SK-N-SH treated with all-trans-retinoic acid at 6 μM for 48 hours (cell line): ENCODE measurements around the gene ZNF300.

Source experiments
- ATAC-seq: fragments of 200-7000 bp; cut with Tn5 transposase; 3 replicates; pipeline ENCODE4 v1.9.1; 2020; ENCODE audit warnings: mild to moderate bottlenecking, moderate library complexity
- BACH2 ChIP-seq: fragments of 250-450 bp; sonication (Bioruptor Pico); IDR thresholded peaks from 2 replicates; pipeline ENCODE4 v1.9.0; 2021; ENCODE audit warnings: mild to moderate bottlenecking, borderline replicate concordance
- CSRNP3 ChIP-seq: fragments of 250-450 bp; sonication (Bioruptor Pico); IDR thresholded peaks from 2 replicates; pipeline ENCODE4 v1.5.1; 2021; ENCODE audit warnings: mild to moderate bottlenecking, moderate library complexity
- ESRRG ChIP-seq: fragments of 250-450 bp; sonication (Bioruptor Pico); IDR thresholded peaks from 2 replicates; pipeline ENCODE4 v1.6.1; 2021; ENCODE audit warnings: mild to moderate bottlenecking
- GLIS3 ChIP-seq: fragments of 250-450 bp; sonication (Bioruptor Pico); IDR thresholded peaks from 2 replicates; pipeline ENCODE4 v1.5.0; 2020; ENCODE audit warnings: mild to moderate bottlenecking, moderate library complexity
- ISL1 ChIP-seq: fragments of 250-450 bp; sonication (Bioruptor Pico); IDR thresholded peaks from 2 replicates; pipeline ENCODE4 v2.1.2; 2022; ENCODE audit warnings: mild to moderate bottlenecking, moderate library complexity
- OSR1 ChIP-seq: fragments of 250-450 bp; sonication (Bioruptor Pico); IDR thresholded peaks from 2 replicates; pipeline ENCODE4 v1.8.0; 2022; ENCODE audit warnings: moderate library complexity, mild to moderate bottlenecking, inconsistent platforms
- PATZ1 ChIP-seq: fragments of 250-450 bp; sonication (Bioruptor Pico); IDR thresholded peaks from 2 replicates; pipeline ENCODE4 v1.8.0; 2020; ENCODE audit warnings: mild to moderate bottlenecking, moderate library complexity, borderline replicate concordance
- PPARA ChIP-seq: fragments of 250-450 bp; sonication (Bioruptor Pico); IDR thresholded peaks from 2 replicates; pipeline ENCODE4 v1.5.0; 2020; ENCODE audit warnings: mild to moderate bottlenecking, borderline replicate concordance
- RARB ChIP-seq: fragments of 250-450 bp; sonication (Bioruptor Pico); IDR thresholded peaks from 2 replicates; pipeline ENCODE4 v1.8.0; 2021; ENCODE audit warnings: mild to moderate bottlenecking, moderate library complexity
- SNAI2 ChIP-seq: fragments of 250-450 bp; sonication (Bioruptor Pico); IDR thresholded peaks from 2 replicates; pipeline ENCODE4 v1.5.0; 2020; ENCODE audit warnings: mild to moderate bottlenecking, moderate library complexity
- TOX ChIP-seq: fragments of 250-450 bp; sonication (Bioruptor Pico); IDR thresholded peaks from 2 replicates; pipeline ENCODE4 v1.8.0; 2021; ENCODE audit warnings: mild to moderate bottlenecking, moderate library complexity, borderline replicate concordance
- TSHZ2 ChIP-seq: fragments of 250-450 bp; sonication (Bioruptor Pico); IDR thresholded peaks from 2 replicates; pipeline ENCODE4 v1.5.0; 2020; ENCODE audit warnings: mild to moderate bottlenecking, moderate library complexity
- ZC3H10 ChIP-seq: fragments of 250-450 bp; sonication (Bioruptor Pico); IDR thresholded peaks from 2 replicates; pipeline ENCODE4 v1.5.1; 2021; ENCODE audit warnings: mild to moderate bottlenecking, moderate library complexity
- ZFP30 ChIP-seq: fragments of 450-650 bp; formaldehyde crosslinking; IDR thresholded peaks from 2 replicates; pipeline ENCODE4 v1.5.0; 2022; ENCODE audit warnings: mild to moderate bottlenecking, moderate library complexity
- ZNF565 ChIP-seq: fragments of 450-650 bp; formaldehyde crosslinking; conservative IDR thresholded peaks from 2 replicates; pipeline ENCODE4 v1.5.0; 2020; ENCODE audit warnings: low read depth, mild to moderate bottlenecking, moderate library complexity
- ZNF70 ChIP-seq: fragments of 450-650 bp; formaldehyde crosslinking; IDR thresholded peaks from 2 replicates; pipeline ENCODE4 v1.5.0; 2020; ENCODE audit warnings: mild to moderate bottlenecking, moderate library complexity
- ZNF8 ChIP-seq: fragments of 450-650 bp; formaldehyde crosslinking; IDR thresholded peaks from 2 replicates; pipeline ENCODE4 v1.5.0; 2020; ENCODE audit warnings: mild to moderate bottlenecking, moderate library complexity
- TF ChIP-seq, protein P1 (sequence below): fragments of 250-450 bp; sonication (Bioruptor Pico); IDR thresholded peaks from 2 replicates; pipeline ENCODE4 v1.5.1; 2020; ENCODE audit warnings: low read depth, mild to moderate bottlenecking, moderate library complexity

Gene ZNF300

GRCh38 chr5:150901446-150901845 is 3.3 kb downstream of the ZNF300 start:
- TF ChIP-seq, protein P1, sequence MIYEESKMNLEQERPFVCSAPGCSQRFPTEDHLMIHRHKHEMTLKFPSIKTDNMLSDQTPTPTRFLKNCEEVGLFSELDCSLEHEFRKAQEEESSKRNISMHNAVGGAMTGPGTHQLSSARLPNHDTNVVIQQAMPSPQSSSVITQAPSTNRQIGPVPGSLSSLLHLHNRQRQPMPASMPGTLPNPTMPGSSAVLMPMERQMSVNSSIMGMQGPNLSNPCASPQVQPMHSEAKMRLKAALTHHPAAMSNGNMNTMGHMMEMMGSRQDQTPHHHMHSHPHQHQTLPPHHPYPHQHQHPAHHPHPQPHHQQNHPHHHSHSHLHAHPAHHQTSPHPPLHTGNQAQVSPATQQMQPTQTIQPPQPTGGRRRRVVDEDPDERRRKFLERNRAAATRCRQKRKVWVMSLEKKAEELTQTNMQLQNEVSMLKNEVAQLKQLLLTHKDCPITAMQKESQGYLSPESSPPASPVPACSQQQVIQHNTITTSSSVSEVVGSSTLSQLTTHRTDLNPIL (CRISPR knock-in tag) = no peak
- TF ChIP-seq ZFP30 (CRISPR knock-in tag) = no peak
- TF ChIP-seq ZNF8 (CRISPR knock-in tag) = no peak
- no peak for TF ChIP-seq RARB
- no peak for TF ChIP-seq ESRRG (CRISPR knock-in tag)
- TF ChIP-seq ZNF565 (CRISPR knock-in tag) = no peak
- no peak for TF ChIP-seq ZC3H10
- TF ChIP-seq TSHZ2 (CRISPR knock-in tag) = no peak
- no peak for TF ChIP-seq CSRNP3 (CRISPR knock-in tag)
- TF ChIP-seq BACH2 (CRISPR knock-in tag) = no peak
- no peak for TF ChIP-seq ZNF70 (CRISPR knock-in tag)
- no peak for TF ChIP-seq PATZ1 (CRISPR knock-in tag)
- ATAC-seq = no peak

DNA sequence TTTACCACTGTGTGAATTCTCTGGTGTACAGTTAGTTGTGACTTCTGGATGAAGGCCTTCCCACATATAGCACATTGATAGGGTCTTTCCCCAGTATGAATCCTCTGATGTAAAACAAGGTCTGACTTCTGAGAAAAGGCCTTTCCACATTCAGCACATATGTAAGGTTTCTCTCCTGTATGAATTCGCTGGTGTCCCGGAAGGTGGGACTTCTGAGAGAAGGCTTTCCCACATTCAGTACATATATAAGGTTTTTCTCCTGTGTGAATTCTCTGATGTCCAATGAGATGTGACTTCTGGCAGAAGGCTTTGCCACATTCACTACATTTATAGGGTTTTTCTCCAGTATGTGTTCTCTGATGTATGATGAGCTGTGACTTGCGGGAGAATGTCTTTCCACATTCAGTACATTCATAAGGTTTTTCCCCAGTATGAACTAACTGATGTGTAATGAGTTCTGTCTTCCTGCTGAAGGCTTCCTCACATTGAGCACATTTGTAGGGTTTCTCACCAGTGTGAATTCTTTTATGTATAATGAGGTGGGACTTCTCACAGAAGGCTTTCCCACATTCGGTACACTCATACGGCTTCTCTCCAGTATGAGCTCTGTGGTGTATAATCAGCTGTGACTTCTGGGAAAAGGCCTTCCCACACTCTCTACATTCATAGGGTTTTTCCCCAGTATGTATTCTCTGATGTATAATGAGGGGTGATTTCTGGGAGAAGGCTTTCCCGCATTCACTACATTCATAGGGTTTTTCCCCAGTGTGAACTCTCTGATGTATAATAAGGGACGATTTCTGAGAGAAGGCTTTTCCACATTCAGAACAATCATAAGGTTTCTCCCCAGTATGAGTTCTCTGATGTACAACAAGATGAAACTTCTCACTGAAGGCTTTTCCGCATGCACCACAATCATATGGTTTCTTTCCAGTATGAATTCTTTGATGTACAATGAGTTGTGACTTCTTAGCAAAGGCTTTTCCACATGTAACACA is 9.1 kb downstream of the ZNF300 start:
- no peak for ATAC-seq
- TF ChIP-seq ISL1 (no peak), ZNF70 (CRISPR knock-in tag) (no peak), ZNF8 (CRISPR knock-in tag) (no peak), ZFP30 (CRISPR knock-in tag) (no peak), RARB (no peak), TOX (no peak), GLIS3 (CRISPR knock-in tag) (no peak), ZC3H10 (no peak), TSHZ2 (CRISPR knock-in tag) (no peak)

GRCh38 chr5:150879358-150879757 is 25.4 kb downstream of the ZNF300 start:
- TF ChIP-seq PPARA (CRISPR knock-in tag) (no peak), SNAI2 (CRISPR knock-in tag) (no peak), BACH2 (CRISPR knock-in tag) (no peak), ISL1 (no peak), ZC3H10 (no peak), OSR1 (CRISPR knock-in tag) (no peak)
- no peak for ATAC-seq
